HCT116 (cell line): ENCODE measurements around the gene NUCB1. TPM values are rescaled to one million over a fixed set of nuclear protein-coding genes. Genes with fewer than 3 reads are reported as not detected.

Experiments
- ATAC-seq: fragments of 200-7000 bp; cut with Tn5 transposase; 2 replicates; pipeline ENCODE4 v1.9.1; 2020; ENCODE audit warnings: mild to moderate bottlenecking, moderate library complexity
- BruUV-seq: library from RNA; stranded (reverse); fragments of 400-500 nt; replicated peaks from 2 replicates; lab custom pipeline; 2021; lab: Mats Ljungman, UMichigan
- CTCF ChIA-PET: fragments of 300-600 bp; sonication (Branson Sonifier 250); formaldehyde crosslinking; loops from one replicate; lab custom pipeline; 2021; ENCODE audit warnings: antibody characterized with exemption; lab: Charles Lee
- POLR2A ChIA-PET: fragments of 300-600, 350-600 bp; sonication (Branson Sonifier 250); formaldehyde crosslinking; loops from one replicate; lab custom pipeline; 2021; ENCODE audit warnings: antibody characterized with exemption; lab: Charles Lee
- RAD21 ChIA-PET, 2 experiments: fragments of 300-600 bp; sonication (Branson Sonifier 250); formaldehyde crosslinking; loops; one replicate each; lab custom pipeline; 2023; ENCODE audit warnings: low total read pairs in 2 of 2; ENCODE audit not compliant: uncharacterized antibody in 2 of 2, unreplicated experiment in 2 of 2, low non-redundant PET in 1 of 2; lab: Charles Lee
- DNase-seq: peaks from one replicate; pipeline ENCODE4 v3.0.0-alpha.2; 2010; ENCODE audit warnings: low read depth, low spot score
- H2AFZ ChIP-seq: fragments of 200-600 bp; shearing (Covaris generic), sonication (generic); 2 replicates; pipeline ENCODE4 v1.6.1; 2017; ENCODE audit warnings: low read depth, mixed run types, mixed read lengths, antibody characterized with exemption, low read length; ENCODE audit not compliant: poor library complexity, severe bottlenecking
- H3K27ac ChIP-seq: 2 replicates; pipeline ENCODE4 v1.5.1; 2012; ENCODE audit warnings: low read depth, low read length
- H3K27me3 ChIP-seq: fragments of 200-600 bp; sonication (generic); 2 replicates; pipeline ENCODE4 v1.6.1; 2016; ENCODE audit warnings: mixed run types, low read length, mixed read lengths; ENCODE audit not compliant: insufficient read depth
- H3K36me3 ChIP-seq, 2 experiments: fragments of 200-500 bp in 1 of 2; fragments of 200-600 bp in 1 of 2; sonication (Bioruptor generic) in 1 of 2; sonication (generic) in 1 of 2; 2 replicates each; pipeline versions ENCODE4 v1.5.1 to v1.6.1; 2014 to 2016; ENCODE audit warnings: low read length in 2 of 2, inconsistent platforms in 1 of 2, mixed read lengths in 1 of 2, mixed run types in 1 of 2; ENCODE audit not compliant: insufficient read depth in 2 of 2, control insufficient read depth in 1 of 2
- H3K4me1 ChIP-seq, 2 experiments: fragments of 200-600 bp in 1 of 2; sonication (generic) in 1 of 2; 2 replicates each; pipeline versions ENCODE4 v1.5.1 to v1.6.1; 2012 to 2017; ENCODE audit warnings: low read length in 2 of 2, inconsistent platforms in 1 of 2, mild to moderate bottlenecking in 1 of 2, mixed read lengths in 1 of 2, mixed run types in 1 of 2, moderate library complexity in 1 of 2; ENCODE audit not compliant: insufficient read depth in 2 of 2, control insufficient read depth in 1 of 2
- H3K4me2 ChIP-seq: fragments of 200-600 bp; sonication (generic); 2 replicates; pipeline ENCODE4 v1.6.1; 2017; ENCODE audit warnings: mixed run types, low read length, mixed read lengths
- H3K4me3 ChIP-seq, 2 experiments: fragments of 200-600 bp in 1 of 2; sonication (generic) in 1 of 2; replicated peaks in 1 of 2; 2 replicates each; pipeline ENCODE4 v1.5.1; 2011 to 2016; ENCODE audit warnings: low read length in 2 of 2, control low read depth in 1 of 2, low read depth in 1 of 2, mild to moderate bottlenecking in 1 of 2, mixed read lengths in 1 of 2, mixed run types in 1 of 2
- H3K79me2 ChIP-seq: fragments of 200-600 bp; sonication (generic); 2 replicates; pipeline ENCODE4 v1.6.1; 2017; ENCODE audit warnings: mild to moderate bottlenecking, mixed run types, low read length, moderate library complexity, mixed read lengths; ENCODE audit not compliant: insufficient read depth
- H3K9ac ChIP-seq: fragments of 200-600 bp; sonication (generic); 2 replicates; pipeline ENCODE4 v1.6.1; 2016; ENCODE audit warnings: low read length, mixed read lengths
- H3K9me2 ChIP-seq: fragments of 200-600 bp; sonication (generic), shearing (Covaris generic); 2 replicates; pipeline ENCODE4 v1.6.1; 2017; ENCODE audit warnings: mixed run types, mild to moderate bottlenecking, moderate library complexity; ENCODE audit not compliant: insufficient read depth
- H3K9me3 ChIP-seq, 2 experiments: fragments of 200-500 bp in 1 of 2; fragments of 200-600 bp in 1 of 2; sonication (Bioruptor generic) in 1 of 2; sonication (generic) in 1 of 2; 2 replicates each; pipeline ENCODE4 v1.6.1; 2014 to 2017; ENCODE audit warnings: low read length in 2 of 2, mixed read lengths in 2 of 2, inconsistent platforms in 1 of 2, low read depth in 1 of 2, mild to moderate bottlenecking in 1 of 2, mixed run types in 1 of 2, moderate library complexity in 1 of 2; ENCODE audit not compliant: control insufficient read depth in 1 of 2, insufficient read depth in 1 of 2
- H4K20me1 ChIP-seq: fragments of 200-600 bp; sonication (generic), shearing (Covaris generic); 2 replicates; pipeline ENCODE4 v1.6.1; 2017; ENCODE audit warnings: mixed run types, mild to moderate bottlenecking, moderate library complexity; ENCODE audit not compliant: insufficient read depth
- EGR1 ChIP-seq: IDR thresholded peaks from 2 replicates; pipeline ENCODE4 v1.6.1; 2012; ENCODE audit warnings: low read depth
- EZH2 ChIP-seq: fragments of 200-600 bp; sonication (generic); IDR thresholded peaks from 2 replicates; pipeline ENCODE4 v1.6.1; 2017; ENCODE audit warnings: antibody characterized with exemption, mixed run types
- EZH2phosphoT487 ChIP-seq: fragments of 200-600 bp; IDR thresholded peaks from 2 replicates; pipeline ENCODE4 v1.6.1; 2018; ENCODE audit warnings: antibody characterized with exemption, borderline replicate concordance
- FOSL1 ChIP-seq: IDR thresholded peaks from 2 replicates; pipeline ENCODE4 v1.6.1; 2012; ENCODE audit warnings: low read depth
- POLR2AphosphoS5 ChIP-seq: IDR thresholded peaks from 2 replicates; pipeline ENCODE4 v1.6.1; 2011; ENCODE audit warnings: mild to moderate bottlenecking, low read depth, low read length, moderate library complexity
- RAD21 ChIP-seq: IDR thresholded peaks from 2 replicates; pipeline ENCODE4 v1.6.1; 2012; ENCODE audit warnings: low read depth, mild to moderate bottlenecking
- SIN3A ChIP-seq: IDR thresholded peaks from 2 replicates; pipeline ENCODE4 v1.6.1; 2012; ENCODE audit warnings: low read depth
- SP1 ChIP-seq: IDR thresholded peaks from 2 replicates; pipeline ENCODE4 v1.6.1; 2012; ENCODE audit warnings: low read depth
- SRF ChIP-seq: IDR thresholded peaks from 2 replicates; pipeline ENCODE4 v1.6.1; 2012; ENCODE audit warnings: low read depth
- TCF7L2 ChIP-seq: IDR thresholded peaks from 2 replicates; pipeline ENCODE4 v1.7.0; 2011; ENCODE audit warnings: borderline replicate concordance, inconsistent platforms; ENCODE audit not compliant: insufficient read depth, insufficient read length; ENCODE audit errors: extremely low read depth
- YY1 ChIP-seq: IDR thresholded peaks from 2 replicates; pipeline ENCODE4 v1.6.1; 2011; ENCODE audit warnings: low read length, low read depth, moderate library complexity, mild to moderate bottlenecking; ENCODE audit not compliant: insufficient replicate concordance; ENCODE audit errors: extremely low read depth
- ZFX ChIP-seq: fragments of 450-650 bp; IDR thresholded peaks from 2 replicates; pipeline ENCODE4 v1.6.1; 2017
- ZNF274 ChIP-seq: fragments of 200-500 bp; sonication (Bioruptor generic); IDR thresholded peaks from 2 replicates; pipeline ENCODE4 v1.6.1; 2014; ENCODE audit warnings: mild to moderate bottlenecking, low read depth, low read length, inconsistent platforms
- intact Hi-C: fragments of 100-400 bp; cut with micrococcal nuclease; formaldehyde crosslinking; loops from 2 replicates; pipeline ENCODE4 v1.10.0; 2022
- total RNA-seq: library from RNA; stranded (reverse); gene quantifications from one replicate; pipeline ENCODE4 v1.2.1, GENCODE V29; 2021; ENCODE audit not compliant: unreplicated experiment
- TF ChIP-seq, protein P1 (sequence below): IDR thresholded peaks from 2 replicates; pipeline ENCODE4 v1.6.1; 2011; ENCODE audit warnings: mild to moderate bottlenecking, low read length, moderate library complexity; ENCODE audit not compliant: insufficient replicate concordance; ENCODE audit errors: extremely low read depth
- TF ChIP-seq, protein P2 (sequence below), 3 experiments: fragments of 200-600 bp in 1 of 3; sonication (generic) in 1 of 3; IDR thresholded peaks in 2 of 3; conservative IDR thresholded peaks in 1 of 3; 2 replicates each; pipeline ENCODE4 v1.5.1; 2012 to 2017; ENCODE audit warnings: low read depth in 2 of 3, low read length in 2 of 3, antibody characterized with exemption in 1 of 3, borderline replicate concordance in 1 of 3, control low read depth in 1 of 3, mild to moderate bottlenecking in 1 of 3, mixed read lengths in 1 of 3, mixed run types in 1 of 3, moderate library complexity in 1 of 3; ENCODE audit not compliant: insufficient read depth in 1 of 3

Gene NUCB1
- total RNA-seq, 1 experiment from 2014 or later: 88.8 TPM

DNA sequence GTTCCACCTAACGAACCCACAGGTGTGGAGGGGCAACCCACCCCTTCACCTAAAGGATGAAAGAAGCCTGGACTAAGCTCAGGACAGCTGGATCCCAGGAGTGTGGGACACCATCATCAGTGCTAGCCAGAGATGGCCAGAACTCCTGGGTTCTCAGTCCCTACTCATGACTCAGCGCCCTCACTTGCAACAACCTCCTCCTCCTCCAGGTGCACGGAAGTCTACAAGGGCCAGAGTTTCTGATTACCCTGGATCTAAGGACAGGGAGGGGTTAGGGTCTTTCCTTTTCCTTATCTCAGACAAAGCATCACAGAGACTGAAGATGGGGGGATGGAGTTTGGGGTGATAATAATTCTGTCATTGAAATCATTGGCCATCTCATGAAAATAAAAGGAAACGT is 9.6 kb upstream of the NUCB1 start:
- CTCF ChIA-PET: no interaction called here
- H3K36me3 ChIP-seq: no peaks in the 10 kb centered on the region
- no TSS peak for BruUV-seq
- H3K27me3 ChIP-seq: no peaks in the 10 kb centered on the region
- no peak overlapping the region for H3K4me2 ChIP-seq
- RAD21 ChIA-PET: no interaction called here
- POLR2A ChIA-PET: no interaction called here
- TF ChIP-seq EZH2phosphoT487 (no peak), POLR2AphosphoS5 (no peak), EGR1 (no peak), FOSL1 (no peak), EZH2 (no peak)
- TF ChIP-seq, protein P1, sequence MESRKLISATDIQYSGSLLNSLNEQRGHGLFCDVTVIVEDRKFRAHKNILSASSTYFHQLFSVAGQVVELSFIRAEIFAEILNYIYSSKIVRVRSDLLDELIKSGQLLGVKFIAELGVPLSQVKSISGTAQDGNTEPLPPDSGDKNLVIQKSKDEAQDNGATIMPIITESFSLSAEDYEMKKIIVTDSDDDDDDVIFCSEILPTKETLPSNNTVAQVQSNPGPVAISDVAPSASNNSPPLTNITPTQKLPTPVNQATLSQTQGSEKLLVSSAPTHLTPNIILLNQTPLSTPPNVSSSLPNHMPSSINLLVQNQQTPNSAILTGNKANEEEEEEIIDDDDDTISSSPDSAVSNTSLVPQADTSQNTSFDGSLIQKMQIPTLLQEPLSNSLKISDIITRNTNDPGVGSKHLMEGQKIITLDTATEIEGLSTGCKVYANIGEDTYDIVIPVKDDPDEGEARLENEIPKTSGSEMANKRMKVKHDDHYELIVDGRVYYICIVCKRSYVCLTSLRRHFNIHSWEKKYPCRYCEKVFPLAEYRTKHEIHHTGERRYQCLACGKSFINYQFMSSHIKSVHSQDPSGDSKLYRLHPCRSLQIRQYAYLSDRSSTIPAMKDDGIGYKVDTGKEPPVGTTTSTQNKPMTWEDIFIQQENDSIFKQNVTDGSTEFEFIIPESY: no peak
- TF ChIP-seq, all 23 proteins: peak for 0
- Histone ChIP-seq H3K79me2 (no peaks in the 10 kb centered on the region), H3K27ac (no peak overlapping the region), H3K9me3 (no peaks in the 10 kb centered on the region), H3K9ac (no peak overlapping the region), H3K9me2 (no peaks in the 10 kb centered on the region), H2AFZ (no peak overlapping the region), H3K4me3 (no peak overlapping the region), H3K4me1 (peaks cover 0 to 10% of the 10 kb centered on the region in 2 experiments; a peak in 2 of 4 replicates), H4K20me1 (no peaks in the 10 kb centered on the region)
- DNase-seq (no peak), ATAC-seq (no peak)
- intact Hi-C loops: no loop called here

DNA sequence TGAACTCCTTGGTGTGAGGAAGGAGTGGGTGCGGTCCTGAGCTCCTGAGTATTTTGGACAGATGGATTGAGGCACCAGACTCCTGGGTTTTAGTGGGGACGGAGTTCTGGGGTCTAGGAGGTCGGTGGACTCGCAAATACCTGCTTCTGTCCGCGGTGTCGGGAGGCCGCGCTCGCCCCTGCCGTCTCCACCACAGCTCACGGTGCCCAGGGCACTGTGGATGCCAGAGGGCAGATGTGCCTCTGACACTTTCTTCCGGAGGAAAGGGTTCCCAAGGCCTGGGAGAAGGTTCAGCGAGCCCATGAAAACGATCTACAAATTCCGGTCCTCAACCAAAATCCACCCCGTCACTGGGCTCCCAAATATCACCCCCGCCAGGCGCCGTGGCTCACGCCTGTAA is 4.9 kb upstream of the NUCB1 start:
- no peaks in the 10 kb centered on the region for H3K9me2 ChIP-seq
- H3K4me1 ChIP-seq: peaks cover 3 to 19% of the 10 kb centered on the region in 2 experiments; a peak in 3 of 4 replicates
- DNase-seq: no peak
- no peak overlapping the region for H3K4me3 ChIP-seq
- ATAC-seq: no peak
- H3K9me3 ChIP-seq: no peaks in the 10 kb centered on the region
- no peak overlapping the region for H3K9ac ChIP-seq
- H3K79me2 ChIP-seq: peaks cover under 1% of the 10 kb centered on the region; the same call in 1 of the 2 replicates
- intact Hi-C loops: no loop called here
- RAD21 ChIA-PET: no interaction called here
- POLR2A ChIA-PET: interaction anchor here (1.0 kb wide), 1 partner anchor 20 kb away, joined by 3 read pairs; no protein-coding TSS in a partner anchor
- no peaks in the 10 kb centered on the region for H3K27me3 ChIP-seq
- no peaks in the 10 kb centered on the region for H3K36me3 ChIP-seq
- CTCF ChIA-PET: no interaction called here
- no peak overlapping the region for H3K4me2 ChIP-seq
- TF ChIP-seq SP1 (no peak), RAD21 (no peak), SRF (no peak), EZH2phosphoT487 (no peak), YY1 (no peak), EGR1 (no peak), ZNF274 (no peak), TCF7L2 (no peak), ZFX (no peak), SIN3A (no peak)
- TF ChIP-seq, protein P2, sequence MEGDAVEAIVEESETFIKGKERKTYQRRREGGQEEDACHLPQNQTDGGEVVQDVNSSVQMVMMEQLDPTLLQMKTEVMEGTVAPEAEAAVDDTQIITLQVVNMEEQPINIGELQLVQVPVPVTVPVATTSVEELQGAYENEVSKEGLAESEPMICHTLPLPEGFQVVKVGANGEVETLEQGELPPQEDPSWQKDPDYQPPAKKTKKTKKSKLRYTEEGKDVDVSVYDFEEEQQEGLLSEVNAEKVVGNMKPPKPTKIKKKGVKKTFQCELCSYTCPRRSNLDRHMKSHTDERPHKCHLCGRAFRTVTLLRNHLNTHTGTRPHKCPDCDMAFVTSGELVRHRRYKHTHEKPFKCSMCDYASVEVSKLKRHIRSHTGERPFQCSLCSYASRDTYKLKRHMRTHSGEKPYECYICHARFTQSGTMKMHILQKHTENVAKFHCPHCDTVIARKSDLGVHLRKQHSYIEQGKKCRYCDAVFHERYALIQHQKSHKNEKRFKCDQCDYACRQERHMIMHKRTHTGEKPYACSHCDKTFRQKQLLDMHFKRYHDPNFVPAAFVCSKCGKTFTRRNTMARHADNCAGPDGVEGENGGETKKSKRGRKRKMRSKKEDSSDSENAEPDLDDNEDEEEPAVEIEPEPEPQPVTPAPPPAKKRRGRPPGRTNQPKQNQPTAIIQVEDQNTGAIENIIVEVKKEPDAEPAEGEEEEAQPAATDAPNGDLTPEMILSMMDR (IDR thresholded peaks at IDR 0.05 in 2 of 3, conservative IDR thresholded peaks at IDR 0.05 in 1 of 3; ENCODE audit: borderline replicate concordance in 1 of 3, insufficient read depth in 1 of 3, low read depth in 2 of 3, low read length in 2 of 3): no peak
- H2AFZ ChIP-seq: no peak overlapping the region
- no TSS peak for BruUV-seq
- H4K20me1 ChIP-seq: no peaks in the 10 kb centered on the region
- H3K27ac ChIP-seq: no peak overlapping the region
